ENCODE measurements around the gene ZIC1. TPM values are rescaled to one million over a fixed set of nuclear protein-coding genes. Genes with fewer than 3 reads are reported as not detected.

ZIC1 gene
- total RNA-seq, 2 experiments from 2014 or later: not detected

DNA sequence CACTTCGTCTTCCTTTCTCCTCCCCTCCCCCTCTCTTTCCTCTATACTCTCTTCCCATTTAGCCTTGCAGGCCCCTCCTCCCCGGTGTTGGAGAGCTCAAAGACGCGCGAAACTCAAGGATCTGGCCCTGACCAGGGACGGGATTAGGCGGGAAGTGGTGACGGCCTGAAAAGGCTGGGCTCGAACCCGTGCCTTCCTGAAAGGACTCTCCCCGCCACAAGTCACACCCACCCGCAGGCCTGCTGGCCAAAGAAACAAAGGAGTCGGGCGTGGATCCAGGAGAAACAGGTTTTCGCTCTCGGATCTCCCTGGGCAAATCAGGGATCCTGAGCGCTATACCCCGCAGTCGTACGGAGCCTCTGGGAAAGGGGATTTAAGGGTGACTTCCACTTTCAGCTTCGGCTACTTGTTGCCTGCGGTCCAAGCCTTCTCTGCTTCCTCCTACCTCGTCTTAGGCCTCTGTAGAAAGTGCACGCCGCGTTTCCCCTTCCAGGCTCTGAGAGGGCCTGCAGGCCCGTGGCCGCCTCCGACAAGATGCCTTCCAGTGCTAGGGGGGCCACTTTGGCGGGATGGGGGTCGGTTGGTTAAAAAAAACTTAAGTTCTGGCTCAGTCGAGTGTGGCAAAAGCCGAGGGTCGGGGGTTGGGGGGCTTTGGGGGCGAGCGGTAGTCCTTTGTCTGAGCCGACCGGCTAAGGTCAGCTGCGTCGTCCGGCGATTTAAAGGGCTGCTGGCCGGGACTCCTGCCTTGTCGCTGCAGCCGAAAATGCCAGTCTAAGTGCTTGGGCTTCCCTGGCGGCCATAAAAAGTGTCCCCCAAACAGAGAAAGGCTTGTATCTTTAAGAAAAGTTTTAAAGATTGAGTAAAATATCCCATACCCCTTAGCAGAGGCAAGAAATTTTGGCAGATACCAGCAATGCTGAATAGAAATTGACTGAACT, 11.0 kb upstream of the ZIC1 start:
- ChIA-PET POLR2A (no interaction called here), CTCF (ENCODE audit: unreplicated experiment) (no interaction called here)
- Histone ChIP-seq H3K4me2 (ENCODE audit: low read length) (no peak overlapping the region), H3K4me1 (ENCODE audit: insufficient read depth, low read length, poor library complexity, severe bottlenecking) (no peaks in the 10 kb centered on the region), H2AFZ (ENCODE audit: low read length) (no peak overlapping the region), H3K4me3 (ENCODE audit: low read depth, low read length, poor library complexity, severe bottlenecking) (no peak overlapping the region), H3K9me2 (ENCODE audit: insufficient read depth, low read length) (no peaks in the 10 kb centered on the region), H3K27ac (ENCODE audit: low read depth, low read length, poor library complexity, severe bottlenecking) (no peak overlapping the region), H3K9me3 (ENCODE audit: low read length) (no peaks in the 10 kb centered on the region), H3K79me2 (ENCODE audit: insufficient read depth, low read depth, low read length) (no peaks in the 10 kb centered on the region), H4K20me1 (ENCODE audit: insufficient read depth, low read length) (no peaks in the 10 kb centered on the region), H3K36me3 (ENCODE audit: insufficient read depth, low read length) (no peaks in the 10 kb centered on the region)
- intact Hi-C loops (cut with micrococcal nuclease; ENCODE audit: unreplicated experiment): no loop called here
- TF ChIP-seq, protein P1, sequence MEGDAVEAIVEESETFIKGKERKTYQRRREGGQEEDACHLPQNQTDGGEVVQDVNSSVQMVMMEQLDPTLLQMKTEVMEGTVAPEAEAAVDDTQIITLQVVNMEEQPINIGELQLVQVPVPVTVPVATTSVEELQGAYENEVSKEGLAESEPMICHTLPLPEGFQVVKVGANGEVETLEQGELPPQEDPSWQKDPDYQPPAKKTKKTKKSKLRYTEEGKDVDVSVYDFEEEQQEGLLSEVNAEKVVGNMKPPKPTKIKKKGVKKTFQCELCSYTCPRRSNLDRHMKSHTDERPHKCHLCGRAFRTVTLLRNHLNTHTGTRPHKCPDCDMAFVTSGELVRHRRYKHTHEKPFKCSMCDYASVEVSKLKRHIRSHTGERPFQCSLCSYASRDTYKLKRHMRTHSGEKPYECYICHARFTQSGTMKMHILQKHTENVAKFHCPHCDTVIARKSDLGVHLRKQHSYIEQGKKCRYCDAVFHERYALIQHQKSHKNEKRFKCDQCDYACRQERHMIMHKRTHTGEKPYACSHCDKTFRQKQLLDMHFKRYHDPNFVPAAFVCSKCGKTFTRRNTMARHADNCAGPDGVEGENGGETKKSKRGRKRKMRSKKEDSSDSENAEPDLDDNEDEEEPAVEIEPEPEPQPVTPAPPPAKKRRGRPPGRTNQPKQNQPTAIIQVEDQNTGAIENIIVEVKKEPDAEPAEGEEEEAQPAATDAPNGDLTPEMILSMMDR (conservative IDR thresholded peaks at IDR 0.05; ENCODE audit: low read length): no peak
- TF ChIP-seq EZH2phosphoT487 (IDR thresholded peaks at IDR 0.05; ENCODE audit: borderline replicate concordance, low read depth, low read length): no peak
- no peak for DNase-seq (ENCODE audit: low spot score)
- BruUV-seq (replicated peaks): no TSS peak

DNA sequence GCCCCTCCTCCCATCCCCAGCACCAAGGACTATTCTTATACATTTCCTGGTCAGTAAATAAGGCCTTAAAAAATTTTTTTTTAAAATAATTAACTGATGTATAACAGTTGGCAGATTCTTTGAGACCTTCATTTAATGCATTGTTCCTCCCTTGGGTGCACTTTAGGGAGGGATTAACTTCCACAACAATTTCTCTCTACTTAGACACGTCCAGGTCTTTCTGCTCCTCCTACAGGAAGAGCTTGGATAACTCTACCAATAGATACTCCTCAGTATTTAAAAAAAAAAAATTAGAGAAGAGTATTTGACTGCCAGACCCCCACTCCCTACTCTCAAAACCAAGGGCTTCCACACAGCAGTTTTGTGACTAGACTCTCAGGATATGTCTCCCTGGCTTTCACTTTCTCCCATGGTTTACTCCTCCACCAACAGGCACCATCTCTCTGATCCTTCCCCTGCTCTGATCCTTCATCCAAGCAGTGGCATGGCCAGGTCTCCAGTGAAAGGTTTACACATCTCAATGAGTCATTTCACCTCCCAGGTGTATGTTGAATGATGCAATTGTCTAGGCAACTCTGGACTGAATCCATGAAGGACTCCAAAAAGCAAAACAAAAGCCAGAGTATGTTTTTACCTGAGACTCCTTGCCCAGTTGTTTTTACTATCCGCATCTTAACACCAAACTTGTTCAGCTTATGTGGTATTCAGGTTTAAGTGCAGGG, 10.2 kb upstream of the ZIC1 start:
- BruUV-seq (replicated peaks): no TSS peak
- ChIA-PET POLR2A (interaction anchor here (0.7 kb wide), 1 partner anchor 20 kb away, joined by 4 read pairs; no protein-coding TSS in a partner anchor), CTCF (ENCODE audit: unreplicated experiment) (no interaction called here)
- intact Hi-C loops (cut with micrococcal nuclease; ENCODE audit: unreplicated experiment): no loop called here
- no peak for DNase-seq (ENCODE audit: low spot score)
- Histone ChIP-seq H3K4me1 (ENCODE audit: insufficient read depth, low read length, poor library complexity, severe bottlenecking) (no peaks in the 10 kb centered on the region), H3K9me3 (ENCODE audit: low read length) (no peaks in the 10 kb centered on the region), H3K79me2 (ENCODE audit: insufficient read depth, low read depth, low read length) (no peaks in the 10 kb centered on the region), H4K20me1 (ENCODE audit: insufficient read depth, low read length) (no peaks in the 10 kb centered on the region), H3K9me2 (ENCODE audit: insufficient read depth, low read length) (no peaks in the 10 kb centered on the region), H3K4me3 (ENCODE audit: low read depth, low read length, poor library complexity, severe bottlenecking) (no peak overlapping the region), H3K36me3 (ENCODE audit: insufficient read depth, low read length) (no peaks in the 10 kb centered on the region), H2AFZ (ENCODE audit: low read length) (no peak overlapping the region), H3K27ac (ENCODE audit: low read depth, low read length, poor library complexity, severe bottlenecking) (no peak overlapping the region), H3K4me2 (ENCODE audit: low read length) (no peak overlapping the region)
- TF ChIP-seq, protein P1 (conservative IDR thresholded peaks at IDR 0.05; ENCODE audit: low read length): no peak
- TF ChIP-seq EZH2phosphoT487 (IDR thresholded peaks at IDR 0.05; ENCODE audit: borderline replicate concordance, low read depth, low read length): no peak
